Measurements from ENCODE around the gene GRID2.

- TF ChIP-seq POLR2A (IDR thresholded peaks at IDR 0.05) (no peak), CTCF (IDR thresholded peaks at IDR 0.05) (no peak)
These were observed 1080.5 kb downstream of the GRID2 start for GRCh38 chr4:93384241-93384640.
